Right lobe of liver (tissue), 6 donors: ENCODE measurements around the gene PCSK7. TPM values are rescaled to one million over a fixed set of nuclear protein-coding genes. Genes with fewer than 3 reads are reported as not detected.

Experiments
- ATAC-seq, 4 donors: fragments of 200-7000 bp; cut with Tn5 transposase; one replicate each; pipeline ENCODE4 v1.9.1; 2020; ENCODE audit warnings: mild to moderate bottlenecking in 4 of 4, moderate library complexity in 4 of 4
- DNase-seq, 3 donors: peaks; one replicate each; pipeline ENCODE4 v3.0.0-alpha.2; 2020
- H3K27ac ChIP-seq, 3 donors: fragments of 200-600 bp; one replicate each; pipeline ENCODE4 v1.8.0; 2022
- H3K27me3 ChIP-seq, 2 donors: fragments of 200-600 bp; one replicate each; pipeline ENCODE4 v1.8.0; 2022
- H3K36me3 ChIP-seq, 4 donors: fragments of 200-600 bp; sonication (generic) in 1 of 4; one replicate each; pipeline versions ENCODE4 v1.5.1 to v1.8.0; 2017 to 2022; ENCODE audit warnings: control low read depth in 1 of 4
- H3K4me1 ChIP-seq, 4 donors: fragments of 200-600 bp; sonication (generic) in 1 of 4; one replicate each; pipeline versions ENCODE4 v1.5.1 to v1.8.0; 2017 to 2022; ENCODE audit warnings: control low read depth in 1 of 4
- H3K4me3 ChIP-seq, 3 donors: fragments of 200-600 bp; one replicate each; pipeline ENCODE4 v1.8.0; 2022
- H3K9me3 ChIP-seq, 4 donors: fragments of 200-600 bp; sonication (generic) in 1 of 4; one replicate each; pipeline versions ENCODE4 v1.5.1 to v1.8.0; 2017 to 2022; ENCODE audit warnings: control low read depth in 1 of 4
- POLR2A ChIP-seq: fragments of 450-650 bp; IDR thresholded peaks from one replicate; pipeline ENCODE4 v1.6.1; 2017; ENCODE audit warnings: antibody characterized with exemption, mild to moderate bottlenecking
- WGBS: methylation state at CpG from one replicate; pipeline ENCODE4 v1.1.6; 2018; ENCODE audit warnings: low coverage, low lambda C conversion rate; ENCODE audit not compliant: insufficient coverage; ENCODE audit errors: missing lambda C conversion rate; 5-methylcytosine and 5-hydroxymethylcytosine counted together
- intact Hi-C, 2 donors: fragments of 100-400 bp; cut with DNase I; formaldehyde crosslinking; loops; one replicate each; pipeline versions ENCODE4 v1.11.2 to v1.14.1; 2022
- total RNA-seq, 6 experiments: library from RNA; depleted of rRNA in 2 of 6; stranded (reverse); fragments of >200 nt in 2 of 6; fragmentation: NEBNext Ultra II Directional in 3 of 6; extraction: Animal tissue kit (Norgen Biotek cat#: 25700) in 3 of 6; gene quantifications; one replicate each; pipeline versions ENCODE4 v1.1.0 to v1.2.4, GENCODE V29; 2016 to 2023
- TF ChIP-seq, protein P1 (sequence below), 4 donors: fragments of 200-600 bp in 3 of 4; fragments of 450-650 bp in 1 of 4; IDR thresholded peaks; one replicate each; pipeline versions ENCODE4 v1.5.1 to v1.8.0; 2016 to 2022; ENCODE audit warnings: antibody characterized with exemption in 4 of 4, mild to moderate bottlenecking in 2 of 4
- donor health status: DM: no; HTN: yes; CAD: no.
- donor health status: DM: no; HTN: no; CAD: no.
- donor health status: DM: no; HTN: no; CAD: no.
- donor health status: DM: no; HTN: yes; CAD: no.
- donor health status: DM: no; HTN: yes; CAD: no.

The PCSK7 gene
- total RNA-seq, 6 experiments from 2014 or later, result 19.3 to 28.5 (median 25.8) TPM

DNA sequence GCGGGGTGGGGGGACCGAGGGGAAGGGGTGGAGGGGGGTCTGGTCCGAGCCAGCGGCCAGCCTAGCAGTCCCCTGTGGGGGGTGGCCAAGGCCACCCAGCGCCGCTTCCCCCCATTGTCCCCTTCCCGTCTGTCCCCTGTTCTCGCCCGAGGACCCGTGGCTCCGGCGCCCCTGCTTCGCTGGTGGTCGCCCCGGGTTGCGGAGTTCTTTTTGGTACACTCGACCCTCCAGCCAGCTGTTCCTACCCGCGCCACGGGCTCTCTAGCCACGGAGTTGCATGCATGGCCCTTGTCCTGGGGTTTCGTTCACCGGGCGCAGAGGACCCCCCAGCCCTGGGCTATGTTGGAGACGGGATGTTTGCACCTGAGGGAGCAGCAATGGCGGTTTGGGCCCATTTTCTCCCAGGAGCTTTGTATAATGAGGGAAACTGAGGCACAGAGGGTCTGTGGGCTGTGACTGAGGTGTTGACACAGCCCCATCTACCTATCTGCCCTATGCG lies 1.1 kb upstream of the PCSK7 start:
- TF ChIP-seq, protein P1, sequence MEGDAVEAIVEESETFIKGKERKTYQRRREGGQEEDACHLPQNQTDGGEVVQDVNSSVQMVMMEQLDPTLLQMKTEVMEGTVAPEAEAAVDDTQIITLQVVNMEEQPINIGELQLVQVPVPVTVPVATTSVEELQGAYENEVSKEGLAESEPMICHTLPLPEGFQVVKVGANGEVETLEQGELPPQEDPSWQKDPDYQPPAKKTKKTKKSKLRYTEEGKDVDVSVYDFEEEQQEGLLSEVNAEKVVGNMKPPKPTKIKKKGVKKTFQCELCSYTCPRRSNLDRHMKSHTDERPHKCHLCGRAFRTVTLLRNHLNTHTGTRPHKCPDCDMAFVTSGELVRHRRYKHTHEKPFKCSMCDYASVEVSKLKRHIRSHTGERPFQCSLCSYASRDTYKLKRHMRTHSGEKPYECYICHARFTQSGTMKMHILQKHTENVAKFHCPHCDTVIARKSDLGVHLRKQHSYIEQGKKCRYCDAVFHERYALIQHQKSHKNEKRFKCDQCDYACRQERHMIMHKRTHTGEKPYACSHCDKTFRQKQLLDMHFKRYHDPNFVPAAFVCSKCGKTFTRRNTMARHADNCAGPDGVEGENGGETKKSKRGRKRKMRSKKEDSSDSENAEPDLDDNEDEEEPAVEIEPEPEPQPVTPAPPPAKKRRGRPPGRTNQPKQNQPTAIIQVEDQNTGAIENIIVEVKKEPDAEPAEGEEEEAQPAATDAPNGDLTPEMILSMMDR (IDR thresholded peaks at IDR 0.05), result no peak
- TF ChIP-seq POLR2A, result no peak
- H3K27ac ChIP-seq, result peak overlapping the region; percentile 80 to 89 (median 83)
- H3K27me3 ChIP-seq, result no peaks in the 10 kb centered on the region
- ATAC-seq (peak; percentile 9 to 36 (median 12)), DNase-seq (peak; percentile 50 to 66 (median 52))
- intact Hi-C loops, result no loop called here
- 4% methylated on average over 4 of the region's 27 CpGs for WGBS
- H3K4me3 ChIP-seq, result peak overlapping the region; percentile 96 to 99 (median 97)
- H3K9me3 ChIP-seq, result no peaks in the 10 kb centered on the region
- peaks cover 0 to 15% (median 5%) of the 10 kb centered on the region in 4 donors for H3K36me3 ChIP-seq
- H3K4me1 ChIP-seq, result peaks cover 0 to 18% (median 6%) of the 10 kb centered on the region in 4 donors

DNA sequence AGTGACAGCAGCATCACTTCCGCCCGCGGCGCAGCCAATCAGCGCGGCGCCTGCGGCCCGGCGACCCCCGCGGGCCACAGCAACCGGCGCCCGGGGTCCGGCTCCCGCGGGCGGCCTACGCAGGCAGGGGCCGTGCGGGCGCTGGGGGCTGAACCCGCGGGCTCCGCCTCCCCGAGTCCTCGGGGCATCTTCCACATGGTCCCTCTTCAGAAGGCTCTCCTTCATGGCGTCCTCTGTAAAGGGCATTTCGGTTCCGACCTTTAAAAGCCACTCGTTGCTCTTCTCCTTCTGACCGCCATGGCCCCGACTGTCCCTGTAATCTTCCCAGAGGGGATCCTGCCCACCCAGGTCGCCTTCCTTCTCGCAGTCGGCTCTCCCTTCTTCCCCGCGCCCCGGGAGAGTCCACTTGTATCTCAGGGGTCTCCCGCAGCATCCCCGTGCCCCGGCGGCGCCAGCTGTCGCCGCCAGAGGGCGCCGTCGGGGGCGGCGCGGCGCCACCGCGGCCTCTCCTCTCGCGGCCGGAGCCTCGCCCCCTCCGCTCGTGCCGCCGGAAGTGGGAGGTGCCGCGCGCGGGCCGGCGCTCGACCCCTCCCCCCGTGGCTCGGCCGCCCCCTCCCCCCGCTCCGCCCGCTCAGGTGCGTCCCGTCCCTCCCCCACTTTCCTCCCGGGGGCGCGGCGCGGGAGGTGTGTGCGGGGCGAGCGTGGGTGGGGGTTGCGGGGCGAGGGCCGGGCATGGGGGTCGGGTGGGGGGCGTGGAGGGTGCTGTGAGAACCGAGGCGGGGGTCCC lies 412 bp upstream of the PCSK7 start, which contains the start of gene RNF214:
Gene RNF214, plus strand, starts transcription at position 580 of the 787 bp plus-strand sequence. CDS start 1,602 bp downstream, outside the sequence.
- H3K27ac ChIP-seq, result peak within 1 kb of the TSS; percentile 80 to 89 (median 83)
- H3K27me3 ChIP-seq, result no peaks in the 10 kb centered on the region
- TF ChIP-seq, protein P1 (IDR thresholded peaks at IDR 0.05), result peak; percentile 85 to 99 (median 95)
- peak; percentile 79 for TF ChIP-seq POLR2A
- ATAC-seq, result peak; percentile 89 to 97 (median 92)
- peaks cover 0 to 18% (median 6%) of the 10 kb centered on the region in 4 donors for H3K4me1 ChIP-seq
- peak; percentile 85 for DNase-seq
- WGBS, result 0% methylated on average over 10 of the region's 94 CpGs
- H3K4me3 ChIP-seq, result peak within 1 kb of the TSS; percentile 96 to 99 (median 97)
- H3K36me3 ChIP-seq, result peaks cover 0 to 20% (median 7%) of the 10 kb centered on the region in 4 donors
- intact Hi-C loops, result no loop called here
- H3K9me3 ChIP-seq, result no peaks in the 10 kb centered on the region

DNA sequence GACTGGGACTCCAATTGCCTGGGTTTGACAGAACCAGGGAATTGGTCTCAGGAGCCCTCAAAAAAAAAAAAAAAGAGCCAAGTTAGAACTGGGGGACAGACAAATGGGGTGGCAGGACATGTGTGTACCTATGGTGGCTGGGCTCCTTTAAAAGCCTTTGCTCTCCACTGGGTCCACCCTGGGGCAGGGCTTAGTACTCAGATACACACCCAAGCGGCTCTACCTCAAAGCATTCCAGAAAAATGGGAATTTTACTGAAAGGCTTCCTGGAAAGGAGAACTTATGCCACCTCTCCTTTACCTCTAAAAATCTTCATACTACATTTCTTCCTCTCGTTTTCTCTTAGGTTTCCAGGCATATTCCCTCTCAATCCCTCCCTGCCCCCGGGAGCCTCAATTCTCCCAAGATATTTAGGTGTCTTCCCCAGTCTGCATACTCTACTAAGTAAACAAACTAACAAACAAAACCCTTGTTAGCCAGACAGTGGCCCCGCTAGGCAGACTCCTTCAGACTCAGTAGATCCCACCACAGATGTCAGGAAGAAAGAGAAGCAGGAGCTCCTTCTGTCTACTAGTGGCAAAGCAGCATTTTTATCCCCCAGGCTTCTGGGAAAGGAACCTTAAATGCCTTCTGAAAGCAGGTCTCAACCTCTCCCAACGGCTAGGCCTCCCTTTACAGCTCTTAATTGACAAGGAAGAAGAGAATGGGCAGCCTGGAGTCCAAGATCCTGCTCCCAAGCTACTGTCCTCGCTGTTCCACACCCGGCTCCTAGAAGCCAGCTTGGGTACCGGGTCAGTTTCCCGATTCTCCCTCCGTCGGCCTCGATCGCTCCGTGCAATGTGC lies 653 bp downstream of the PCSK7 start:
- DNase-seq (no peak), ATAC-seq (no peak)
- no peaks in the 10 kb centered on the region for H3K9me3 ChIP-seq
- H3K27me3 ChIP-seq, result no peaks in the 10 kb centered on the region
- intact Hi-C loops, result no loop called here
- H3K36me3 ChIP-seq, result peaks cover 0 to 27% (median 7%) of the 10 kb centered on the region in 4 donors
- WGBS, result 9% methylated on average over 4 of the region's 14 CpGs
- peak overlapping the region; percentile 80 to 89 (median 83) for H3K27ac ChIP-seq
- TF ChIP-seq, protein P1 (IDR thresholded peaks at IDR 0.05), result no peak
- TF ChIP-seq POLR2A, result no peak
- peaks cover 0 to 18% (median 6%) of the 10 kb centered on the region in 4 donors for H3K4me1 ChIP-seq
- peak overlapping the region; percentile 96 to 99 (median 97) for H3K4me3 ChIP-seq

DNA sequence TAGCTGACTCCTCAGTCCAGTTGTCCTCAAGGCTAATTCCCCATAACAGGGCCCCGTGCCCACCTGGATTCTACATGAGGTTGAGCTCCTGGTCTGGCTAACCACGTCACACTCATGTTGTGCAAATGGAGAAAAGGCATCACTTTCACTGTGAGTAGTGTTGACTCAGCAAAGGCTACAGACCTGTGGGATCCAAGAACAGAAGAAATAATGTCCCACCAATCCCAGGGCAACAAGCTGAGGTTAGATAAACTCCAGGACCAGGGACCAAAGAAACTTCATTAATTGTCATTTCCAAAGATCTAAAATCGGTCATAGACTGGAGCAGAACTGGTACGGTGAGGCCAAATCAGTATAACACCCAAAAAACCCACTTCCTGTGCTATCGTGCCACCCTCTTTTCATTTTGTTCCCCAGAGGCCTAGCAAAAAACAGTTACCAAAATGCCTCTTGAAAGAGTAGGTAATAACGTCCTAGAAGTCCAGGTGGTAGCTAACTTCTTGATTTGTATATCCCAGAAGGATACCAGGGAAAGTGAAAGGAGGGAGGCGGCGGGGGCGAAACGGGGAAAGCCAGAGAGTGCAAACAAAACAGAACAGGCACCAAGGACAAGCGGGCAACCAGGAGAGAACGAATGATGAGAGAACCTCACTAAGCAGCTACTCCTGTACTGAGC lies 1.4 kb downstream of the PCSK7 start:
- DNase-seq, result no peak
- TF ChIP-seq, protein P1 (IDR thresholded peaks at IDR 0.05), result no peak
- TF ChIP-seq POLR2A, result no peak
- Histone ChIP-seq H3K4me3 (peak overlapping the region in 1 of 3 donors; percentile 97), H3K27ac (peak overlapping the region in 1 of 3 donors; percentile 89), H3K4me1 (peaks cover 0 to 18% (median 6%) of the 10 kb centered on the region in 4 donors), H3K27me3 (no peaks in the 10 kb centered on the region), H3K9me3 (no peaks in the 10 kb centered on the region), H3K36me3 (peaks cover 0 to 33% (median 7%) of the 10 kb centered on the region in 4 donors)
- 26% methylated on average over 12 of the region's 12 CpGs for WGBS
- ATAC-seq, result no peak
- intact Hi-C loops, result no loop called here
